ENCODE measurements around the gene LAPTM5. TPM values are rescaled to one million over a fixed set of nuclear protein-coding genes. Genes with fewer than 3 reads are reported as not detected.

Gene LAPTM5
- total and polyA plus RNA-seq, 10 of the 15 experiments (the other 5 are each of a cell fraction or from before 2014, with no cell fraction given): 24.1 to 1,034 (median 687) TPM

GRCh38 chr1:30752651-30752908 is 5.0 kb downstream of the LAPTM5 start (continued):
- no peak for TF ChIP-seq WRNIP1 (IDR thresholded peaks at IDR 0.05; ENCODE audit: borderline replicate concordance, low read depth, low read length)

GRCh38 chr1:30751830-30752650 is 5.5 kb downstream of the LAPTM5 start:
- peaks cover 100% of the 10 kb centered on the region for H3K79me2 ChIP-seq (ENCODE audit: control insufficient read depth, insufficient read depth, low read length)
- peak; percentile 3; the same call in 2 of the 3 replicates for ATAC-seq
- H3K9ac ChIP-seq (ENCODE audit: control insufficient read depth, insufficient read depth, low read length): peak overlapping the region; percentile 97
- TF ChIP-seq STAT3 (IDR thresholded peaks at IDR 0.05; ENCODE audit: low read depth, low read length) (no peak), RELB (IDR thresholded peaks at IDR 0.05; ENCODE audit: low read depth) (peak; percentile 43; the same call in 1 of the 2 replicates), NR2C2 (IDR thresholded peaks at IDR 0.05; ENCODE audit: borderline replicate concordance, control insufficient read depth, insufficient read length, low read depth) (no peak), KAT2A (conservative IDR thresholded peaks at IDR 0.05; ENCODE audit: control insufficient read depth, low read depth, low read length) (no peak), GABPA (IDR thresholded peaks at IDR 0.05; ENCODE audit: low read depth) (no peak), NBN (IDR thresholded peaks at IDR 0.05) (peak; percentile 16; the same call in 1 of the 2 replicates), ESRRA (IDR thresholded peaks at IDR 0.05; ENCODE audit: low read length) (no peak), IKZF2 (IDR thresholded peaks at IDR 0.05) (0 out of 4 replicates have a peak, but pooled peaks of 1 of the 2 experiments have one; percentile 44), TCF7 (IDR thresholded peaks at IDR 0.05; ENCODE audit: borderline replicate concordance) (no peak), FOXM1 (IDR thresholded peaks at IDR 0.05; ENCODE audit: low read depth, low read length) (no peak), MAX (IDR thresholded peaks at IDR 0.05; ENCODE audit: low read depth, low read length) (no peak), SIN3A (IDR thresholded peaks at IDR 0.05; ENCODE audit: low read depth, low read length) (no peak), USF1 (IDR thresholded peaks at IDR 0.05; ENCODE audit: borderline replicate concordance, extremely low read length, insufficient read depth, low read depth, low read length) (no peak), CHD4 (IDR thresholded peaks at IDR 0.05) (no peak), KDM1A (IDR thresholded peaks at IDR 0.05; ENCODE audit: borderline replicate concordance) (no peak), RFX5 (IDR thresholded peaks at IDR 0.05; ENCODE audit: low read depth, low read length) (no peak), NFXL1 (IDR thresholded peaks at IDR 0.05; ENCODE audit: borderline replicate concordance) (no peak), KLF5 (IDR thresholded peaks at IDR 0.05; ENCODE audit: partially characterized antibody) (peak; percentile 72), HCFC1 (IDR thresholded peaks at IDR 0.05; ENCODE audit: low read length) (no peak), RAD21 (IDR thresholded peaks at IDR 0.05; ENCODE audit: insufficient read depth, low read depth, low read length) (no peak)

More at GRCh38 chr1:30751830-30752650, 5.5 kb downstream of the LAPTM5 start:
- peak overlapping the region; percentile 98 for H3K4me3 ChIP-seq
- in situ Hi-C loops (cut with MboI) (loop anchor here (10.0 kb wide), 1 partner anchor 1183 kb away; the partner anchor contains the start of gene PTP4A2), intact Hi-C loops (cut with micrococcal nuclease; ENCODE audit: unreplicated experiment) (no loop called here)
- SMC1A ChIA-PET (ENCODE audit: uncharacterized antibody, unreplicated experiment): interaction anchor here (15.9 to 24.8 kb wide), 4 partner anchors 4 to 29 kb away, joined by 248 to 556 read pairs (median 440); partner anchors contain the start of genes LAPTM5 and MATN1
- POLR2A ChIA-PET: interaction anchor here (0.7 to 22.5 kb wide), 10 partner anchors 6 to 33 kb away, joined by 3 to 741 read pairs (median 4); partner anchors contain the start of gene LAPTM5
- peak overlapping the region; percentile 93 for H3K27ac ChIP-seq (ENCODE audit: control insufficient read depth, insufficient read depth)
- H3K4me1 ChIP-seq (ENCODE audit: control insufficient read depth, insufficient read depth, low read length): peaks cover 56% of the 10 kb centered on the region
- CTCF ChIA-PET: interaction anchor here (1.2 to 16.5 kb wide), 11 partner anchors 8 to 159 kb away, joined by 3 to 161 read pairs (median 7); no protein-coding TSS in a partner anchor
- DNase-seq (ENCODE audit: low read depth, low spot score) (no peak), FAIRE-seq (no peak)
- no peaks in the 10 kb centered on the region for H3K9me3 ChIP-seq (replicated peaks; ENCODE audit: control insufficient read depth, insufficient read depth, low read length)
- no peaks in the 10 kb centered on the region for H3K27me3 ChIP-seq (replicated peaks in 1 of 2; ENCODE audit: control insufficient read depth in 2 of 2, insufficient read depth in 2 of 2, low read length in 1 of 2)
- no peaks in the 10 kb centered on the region for H4K20me1 ChIP-seq (ENCODE audit: control insufficient read depth, insufficient read depth)
- H3K4me2 ChIP-seq (ENCODE audit: control insufficient read depth, insufficient read depth): peak overlapping the region; percentile 75
- H2AFZ ChIP-seq (ENCODE audit: control insufficient read depth, low read depth, low read length): no peak overlapping the region
- 7% methylated on average over 8 of the region's 8 CpGs for WGBS (ENCODE audit: insufficient coverage, insufficient replicate concordance, low lambda C conversion rate, missing lambda C conversion rate)
- RAD21 ChIA-PET (ENCODE audit: unreplicated experiment): interaction anchor here (0.8 to 17.1 kb wide), 11 partner anchors 4 to 32 kb away, joined by 3 to 462 read pairs (median 5); partner anchors contain the start of genes LAPTM5 and MATN1
- H3K36me3 ChIP-seq (ENCODE audit: control insufficient read depth in 2 of 2, insufficient read depth in 2 of 2, low read length in 1 of 2): peaks cover 9 to 10% of the 10 kb centered on the region in 2 experiments
- BruUV-seq (replicated peaks): no TSS peak

Measured in GM12878 (cell line).